Transverse colon (tissue), 4 donors: ENCODE data around the gene ARFGEF2. TPM values are rescaled to one million over a fixed set of nuclear protein-coding genes. Genes with fewer than 3 reads are reported as not detected.

Experiments
- DNase-seq: peaks from one replicate; pipeline ENCODE4 v3.0.0-alpha.2; 2019
- H3K27ac ChIP-seq, 4 donors: fragments of 200-600 bp; sonication (generic); 2 replicates each; pipeline ENCODE4 v1.5.1; 2016 to 2018; ENCODE audit warnings: inconsistent platforms in 4 of 4
- H3K27me3 ChIP-seq: fragments of 200-600 bp; sonication (generic); 2 replicates; pipeline ENCODE4 v1.5.1; 2017; ENCODE audit warnings: inconsistent platforms
- H3K36me3 ChIP-seq, 4 donors: fragments of 200-600 bp; sonication (generic); 2 replicates each; pipeline ENCODE4 v1.5.1; 2017 to 2019; ENCODE audit warnings: inconsistent platforms in 4 of 4
- H3K4me1 ChIP-seq, 4 donors: fragments of 200-600 bp; sonication (generic); 2 replicates each; pipeline ENCODE4 v1.5.1; 2017 to 2020; ENCODE audit warnings: inconsistent platforms in 4 of 4
- H3K4me3 ChIP-seq, 4 donors: fragments of 200-600 bp; sonication (generic); 1 replicate in 1 of 4; 2 replicates in 3 of 4; pipeline versions ENCODE4 v1.5.1 to v1.6.1; 2017 to 2019; ENCODE audit warnings: inconsistent platforms in 4 of 4
- H3K9me3 ChIP-seq, 2 donors: fragments of 200-600 bp; sonication (generic); 2 replicates each; pipeline ENCODE4 v1.5.1; 2017 to 2019; ENCODE audit warnings: inconsistent platforms in 2 of 2
- EP300 ChIP-seq: sonication (generic); formaldehyde crosslinking; IDR thresholded peaks from one replicate; pipeline ENCODE4 v1.6.1; 2017; ENCODE audit warnings: antibody characterized with exemption, low read depth
- POLR2A ChIP-seq: fragments of 450-650 bp; IDR thresholded peaks from one replicate; pipeline ENCODE4 v1.6.1; 2016; ENCODE audit warnings: antibody characterized with exemption, mild to moderate bottlenecking, moderate library complexity
- POLR2AphosphoS5 ChIP-seq, 3 donors: sonication (generic); formaldehyde crosslinking; IDR thresholded peaks; one replicate each; pipeline ENCODE4 v1.6.1; 2016; ENCODE audit warnings: antibody characterized with exemption in 3 of 3
- WGBS, 2 donors: methylation state at CpG; one replicate each; pipeline ENCODE4 v1.1.5; 2018; ENCODE audit warnings: low coverage in 1 of 2; 5-methylcytosine and 5-hydroxymethylcytosine counted together
- in situ Hi-C, 4 donors: fragments of 200-750 bp; cut with MboI; loops; one replicate each; pipeline versions ENCODE4 v1.15.0 to v1.15.1; 2017; ENCODE audit warnings: low sequenced_read_pairs in 3 of 4, low pct_ligation_motif_present in 1 of 4, low pct_unique_long_range_greater_than_20kb in 1 of 4
- intact Hi-C: fragments of 100-400 bp; cut with DNase I; formaldehyde crosslinking; loops from one replicate; pipeline ENCODE4 v1.15.1; 2023; ENCODE audit warnings: low total_unique reads
- total RNA-seq, 4 donors: library from RNA; depleted of rRNA; stranded (reverse); fragments of >200 nt; gene quantifications; one replicate each; pipeline ENCODE4 v1.1.0, GENCODE V29; 2016
- TF ChIP-seq, protein P1 (sequence below), 5 experiments: fragments of 200-600 bp in 3 of 5; fragments of 450-650 bp in 2 of 5; sonication (generic) in 3 of 5; IDR thresholded peaks; 1 replicate in 2 of 5; 2 replicates in 3 of 5; pipeline ENCODE4 v1.5.1; 2016 to 2017; ENCODE audit warnings: antibody characterized with exemption in 5 of 5, inconsistent platforms in 3 of 5, mild to moderate bottlenecking in 2 of 5, moderate library complexity in 1 of 5

ARFGEF2 gene
- total RNA-seq, 4 donors from 2014 or later: 52.5 to 69.5 (median 68.5) TPM

DNA sequence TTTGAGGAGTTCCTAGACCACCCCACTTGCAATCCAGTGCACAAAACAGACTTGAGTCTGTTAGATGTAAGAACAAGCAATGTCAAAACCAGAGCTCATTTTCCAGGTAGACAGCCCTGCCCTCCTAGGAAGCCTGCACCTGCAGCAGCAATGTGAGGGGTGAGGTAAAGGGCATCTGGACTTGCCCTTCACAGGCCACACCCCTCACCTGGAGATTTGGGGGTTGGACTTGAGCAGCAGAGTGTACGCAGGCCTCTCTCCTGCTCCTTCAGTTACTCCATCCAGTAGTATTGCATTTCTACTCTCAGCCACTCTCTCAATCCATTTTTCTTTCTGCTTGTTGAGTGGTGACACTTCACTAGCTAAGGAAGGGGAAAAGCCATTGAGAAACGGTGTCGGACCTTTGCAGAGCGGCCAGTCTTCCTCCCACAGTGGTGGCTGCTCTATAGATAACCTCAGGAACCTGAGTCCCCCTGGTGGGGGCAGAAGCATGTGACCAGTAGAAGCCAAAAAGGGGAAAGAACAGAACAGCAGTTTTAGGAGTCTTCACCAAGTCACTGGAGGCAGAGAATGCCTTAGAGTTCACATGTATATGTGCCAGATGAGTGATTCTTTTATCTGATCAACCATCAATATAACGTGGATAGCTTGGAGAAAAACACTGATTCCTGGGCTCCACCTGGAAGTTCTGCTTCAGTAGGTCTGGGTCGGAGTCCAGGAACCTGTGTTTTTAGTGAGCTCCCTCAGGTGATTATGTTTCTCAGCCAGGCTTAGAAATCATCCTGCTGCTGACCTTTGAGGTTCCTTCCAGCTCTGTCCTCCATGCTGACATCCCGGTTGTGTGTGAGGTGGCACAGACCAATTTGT, 28.0 kb downstream of the ARFGEF2 start:
- in situ Hi-C loops: no loop called here

DNA sequence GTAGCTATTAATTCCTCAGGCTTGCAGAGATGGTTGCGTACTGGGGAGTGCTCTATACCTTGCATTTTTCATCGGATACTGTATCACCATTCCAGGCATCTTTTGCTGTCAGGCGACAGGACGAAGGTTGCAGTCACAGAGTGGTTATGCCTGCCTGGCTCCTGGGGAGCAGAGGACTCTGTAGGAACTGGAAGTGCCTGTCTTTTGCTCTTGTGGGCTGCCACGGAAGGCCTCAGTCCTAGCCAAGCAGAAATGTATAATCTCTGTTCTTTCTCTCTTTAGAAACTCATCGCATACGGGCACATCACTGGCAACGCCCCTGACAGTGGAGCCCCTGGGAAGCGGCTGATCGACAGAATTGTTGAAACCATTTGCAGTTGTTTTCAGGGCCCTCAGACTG, 29.5 kb downstream of the ARFGEF2 start:
- in situ Hi-C loops: no loop called here
- H3K4me3 ChIP-seq: no peak overlapping the region
- peaks cover 0 to 50% (median 21%) of the 10 kb centered on the region in 4 donors for H3K36me3 ChIP-seq

More for the DNA sequence above, 28.0 kb downstream of the ARFGEF2 start:
- Histone ChIP-seq H3K36me3 (peaks cover 0 to 43% (median 19%) of the 10 kb centered on the region in 4 donors), H3K27ac (peak overlapping the region in 2 of 4 donors; percentile 2 to 42), H3K27me3 (no peaks in the 10 kb centered on the region), H3K4me3 (no peak overlapping the region), H3K9me3 (no peaks in the 10 kb centered on the region), H3K4me1 (peaks cover 0 to 30% (median 27%) of the 10 kb centered on the region in 4 donors)
- intact Hi-C loops: no loop called here
- peak; percentile 37 for DNase-seq
- TF ChIP-seq EP300 (no peak), POLR2AphosphoS5 (IDR thresholded peaks at IDR 0.05) (no peak), POLR2A (no peak)
- TF ChIP-seq, protein P1, sequence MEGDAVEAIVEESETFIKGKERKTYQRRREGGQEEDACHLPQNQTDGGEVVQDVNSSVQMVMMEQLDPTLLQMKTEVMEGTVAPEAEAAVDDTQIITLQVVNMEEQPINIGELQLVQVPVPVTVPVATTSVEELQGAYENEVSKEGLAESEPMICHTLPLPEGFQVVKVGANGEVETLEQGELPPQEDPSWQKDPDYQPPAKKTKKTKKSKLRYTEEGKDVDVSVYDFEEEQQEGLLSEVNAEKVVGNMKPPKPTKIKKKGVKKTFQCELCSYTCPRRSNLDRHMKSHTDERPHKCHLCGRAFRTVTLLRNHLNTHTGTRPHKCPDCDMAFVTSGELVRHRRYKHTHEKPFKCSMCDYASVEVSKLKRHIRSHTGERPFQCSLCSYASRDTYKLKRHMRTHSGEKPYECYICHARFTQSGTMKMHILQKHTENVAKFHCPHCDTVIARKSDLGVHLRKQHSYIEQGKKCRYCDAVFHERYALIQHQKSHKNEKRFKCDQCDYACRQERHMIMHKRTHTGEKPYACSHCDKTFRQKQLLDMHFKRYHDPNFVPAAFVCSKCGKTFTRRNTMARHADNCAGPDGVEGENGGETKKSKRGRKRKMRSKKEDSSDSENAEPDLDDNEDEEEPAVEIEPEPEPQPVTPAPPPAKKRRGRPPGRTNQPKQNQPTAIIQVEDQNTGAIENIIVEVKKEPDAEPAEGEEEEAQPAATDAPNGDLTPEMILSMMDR (IDR thresholded peaks at IDR 0.05): no peak
- 37 to 80% methylated on average over 3 to 7 of the region's 7 CpGs for WGBS, 2 donors

GRCh38 chr20:48951646-48952045, 30.1 kb downstream of the ARFGEF2 start:
- H3K9me3 ChIP-seq: no peaks in the 10 kb centered on the region
- H3K4me1 ChIP-seq: peaks cover 0 to 14% (median 12%) of the 10 kb centered on the region in 4 donors
- H3K27me3 ChIP-seq: no peaks in the 10 kb centered on the region
- H3K27ac ChIP-seq: no peak overlapping the region
- TF ChIP-seq EP300 (no peak), POLR2A (no peak), POLR2AphosphoS5 (IDR thresholded peaks at IDR 0.05) (no peak)
- TF ChIP-seq, protein P1 (IDR thresholded peaks at IDR 0.05): no peak
- H3K36me3 ChIP-seq: peaks cover 0 to 50% (median 21%) of the 10 kb centered on the region in 4 donors
- H3K4me3 ChIP-seq: no peak overlapping the region
- intact Hi-C loops: no loop called here
- no peak for DNase-seq
- in situ Hi-C loops: no loop called here
- 75 to 78% methylated on average over 2 to 4 of the region's 4 CpGs for WGBS, 2 donors

More for the DNA sequence above, 29.5 kb downstream of the ARFGEF2 start:
- H3K27me3 ChIP-seq: no peaks in the 10 kb centered on the region
- no peaks in the 10 kb centered on the region for H3K9me3 ChIP-seq
- H3K4me1 ChIP-seq: peaks cover 0 to 19% (median 18%) of the 10 kb centered on the region in 4 donors
- intact Hi-C loops: no loop called here
- no peak overlapping the region for H3K27ac ChIP-seq
- TF ChIP-seq POLR2A (no peak), EP300 (no peak), POLR2AphosphoS5 (IDR thresholded peaks at IDR 0.05) (no peak)
- TF ChIP-seq, protein P1 (IDR thresholded peaks at IDR 0.05): no peak
- DNase-seq: no peak
- 94 to 96% methylated on average over 4 to 10 of the region's 10 CpGs for WGBS, 2 donors

DNA sequence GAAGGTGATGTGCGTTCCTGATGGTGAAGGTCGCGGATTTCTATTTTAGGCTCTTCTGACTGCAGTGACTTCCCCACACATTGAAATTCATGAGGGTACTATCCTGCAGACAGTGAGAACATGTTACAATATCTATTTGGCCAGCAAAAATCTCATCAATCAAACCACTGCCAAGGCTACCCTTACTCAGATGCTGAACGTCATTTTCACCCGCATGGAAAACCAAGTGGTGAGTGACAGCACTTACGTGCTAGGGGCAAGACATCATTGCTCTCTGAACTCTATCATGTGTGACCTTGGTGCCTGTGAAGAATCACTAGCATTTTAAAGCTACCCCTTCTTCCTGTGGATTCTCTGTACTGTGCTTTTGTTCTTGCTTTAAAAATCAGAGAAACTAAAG, 31.1 kb downstream of the ARFGEF2 start:
- in situ Hi-C loops (no loop called here), intact Hi-C loops (no loop called here)
- TF ChIP-seq, protein P1 (IDR thresholded peaks at IDR 0.05): no peak
- TF ChIP-seq POLR2A (no peak), EP300 (no peak), POLR2AphosphoS5 (IDR thresholded peaks at IDR 0.05) (no peak)
- Histone ChIP-seq H3K4me3 (no peak overlapping the region), H3K27ac (no peak overlapping the region), H3K27me3 (no peaks in the 10 kb centered on the region), H3K4me1 (peaks cover 0 to 11% (median 8%) of the 10 kb centered on the region in 4 donors), H3K9me3 (no peaks in the 10 kb centered on the region), H3K36me3 (peaks cover 0 to 50% (median 21%) of the 10 kb centered on the region in 4 donors)
- 93 to 94% methylated on average over 5 to 6 of the region's 6 CpGs for WGBS, 2 donors
- no peak for DNase-seq
